Esophagus squamous epithelium (tissue), 4 donors: Measurements from ENCODE around the gene INTS15.

ENCODE experiments used
- CTCF ChIP-seq, 6 experiments: fragments of 450-650 bp in 4 of 6; fragments of 200-600 bp in 2 of 6; sonication (generic) in 2 of 6; IDR thresholded peaks; one replicate each; pipeline ENCODE4 v1.5.1; 2016 to 2019; ENCODE audit warnings: antibody characterized with exemption in 6 of 6, mild to moderate bottlenecking in 4 of 6, moderate library complexity in 4 of 6
- POLR2A ChIP-seq, 4 donors: fragments of 450-650 bp; IDR thresholded peaks; one replicate each; pipeline ENCODE4 v1.6.1; 2017; ENCODE audit warnings: antibody characterized with exemption in 4 of 4, mild to moderate bottlenecking in 4 of 4, moderate library complexity in 3 of 4

- TF ChIP-seq CTCF (IDR thresholded peaks at IDR 0.05) (no peak), POLR2A (IDR thresholded peaks at IDR 0.05) (no peak)
Observed at GRCh38 chr7:6651851-6652445, 62.1 kb downstream of the INTS15 start.
